WTC11 (cell line): ENCODE results near the gene ZNF326. TPM values are rescaled to one million over a fixed set of nuclear protein-coding genes. Genes with fewer than 3 reads are reported as not detected.

Experiments
- ATAC-seq: fragments of 200-7000 bp; cut with Tn5 transposase; 2 replicates; pipeline ENCODE4 v1.10.0; 2021; ENCODE audit warnings: mild to moderate bottlenecking, moderate library complexity
- CTCF ChIA-PET: fragments of 300-600 bp; sonication (Branson Sonifier 250); formaldehyde crosslinking; loops from one replicate; lab custom pipeline; 2021; ENCODE audit warnings: antibody characterized with exemption; lab: Charles Lee
- POLR2A ChIA-PET: fragments of 350-600 bp; sonication (Branson Sonifier 250); formaldehyde crosslinking; loops from one replicate; lab custom pipeline; 2021; ENCODE audit warnings: antibody characterized with exemption; lab: Charles Lee
- DNase-seq: peaks from one replicate; pipeline ENCODE4 v3.0.0; 2021; ENCODE audit warnings: low spot score
- H3K27ac Mint-ChIP-seq: 2 replicates; pipeline ENCODE4 v1.8.0; 2021; ENCODE audit warnings: mixed read lengths
- H3K27me3 Mint-ChIP-seq: 2 replicates; pipeline ENCODE4 v1.8.0; 2021; ENCODE audit warnings: low read depth, mild to moderate bottlenecking, moderate library complexity, mixed read lengths
- H3K36me3 Mint-ChIP-seq: 2 replicates; pipeline ENCODE4 v1.8.0; 2021; ENCODE audit warnings: mixed read lengths
- H3K4me1 Mint-ChIP-seq: 2 replicates; pipeline ENCODE4 v1.8.0; 2022; ENCODE audit warnings: mixed read lengths
- H3K4me3 Mint-ChIP-seq: 2 replicates; pipeline ENCODE4 v1.8.0; 2021; ENCODE audit warnings: mild to moderate bottlenecking, moderate library complexity, mixed read lengths
- H3K9me3 Mint-ChIP-seq: 2 replicates; pipeline ENCODE4 v1.8.0; 2021; ENCODE audit warnings: mixed read lengths
- ATF1 ChIP-seq: sonication (generic); formaldehyde crosslinking; IDR thresholded peaks from 2 replicates; pipeline ENCODE4 v1.8.1; 2023; ENCODE audit warnings: mild to moderate bottlenecking, moderate library complexity, missing genetic modification reagents
- GTF2I ChIP-seq: fragments of 250-450 bp; sonication (Bioruptor Pico); conservative IDR thresholded peaks from 2 replicates; pipeline ENCODE4 v1.4.0; 2021; ENCODE audit warnings: mild to moderate bottlenecking
- IRF1 ChIP-seq: sonication (generic); formaldehyde crosslinking; IDR thresholded peaks from 2 replicates; pipeline ENCODE4 v1.8.0; 2023; ENCODE audit warnings: missing genetic modification reagents
- NR1H2 ChIP-seq: sonication (generic); formaldehyde crosslinking; IDR thresholded peaks from 2 replicates; pipeline ENCODE4 v1.9.0; 2021; ENCODE audit warnings: mild to moderate bottlenecking, moderate library complexity, missing genetic modification reagents
- RORB ChIP-seq: fragments of 250-450 bp; sonication (Bioruptor Pico); IDR thresholded peaks from 2 replicates; pipeline ENCODE4 v1.9.0; 2021; ENCODE audit warnings: mild to moderate bottlenecking
- TEAD4 ChIP-seq: sonication (generic); formaldehyde crosslinking; IDR thresholded peaks from 2 replicates; pipeline ENCODE4 v1.8.0; 2022; ENCODE audit warnings: mild to moderate bottlenecking, missing genetic modification reagents
- ZNF121 ChIP-seq: sonication (generic); formaldehyde crosslinking; IDR thresholded peaks from 2 replicates; pipeline ENCODE4 v1.8.0; 2023; ENCODE audit warnings: missing genetic modification reagents
- ZNF671 ChIP-seq: fragments of 250-450 bp; sonication (Bioruptor Pico); IDR thresholded peaks from 2 replicates; pipeline ENCODE4 v1.8.0; 2021; ENCODE audit warnings: mild to moderate bottlenecking
- total RNA-seq: library from RNA; stranded (reverse); gene quantifications from 3 replicates; pipeline ENCODE4 v1.2.3, GENCODE V29; 2021
- TF ChIP-seq, protein P1 (sequence below): sonication (generic); formaldehyde crosslinking; IDR thresholded peaks from 2 replicates; pipeline ENCODE4 v1.8.0; 2023; ENCODE audit warnings: missing genetic modification reagents, mild to moderate bottlenecking, borderline replicate concordance
- TF ChIP-seq, protein P2 (sequence below): sonication (generic); formaldehyde crosslinking; IDR thresholded peaks from 2 replicates; pipeline ENCODE4 v1.8.0; 2022; ENCODE audit warnings: missing genetic modification reagents
- TF ChIP-seq, protein P3 (sequence below): fragments of 250-450 bp; sonication (Bioruptor Pico); IDR thresholded peaks from 2 replicates; pipeline ENCODE4 v1.9.0; 2021; ENCODE audit warnings: mild to moderate bottlenecking, borderline replicate concordance

The ZNF326 gene
- total RNA-seq, 1 experiment from 2014 or later = 32.7 TPM

DNA sequence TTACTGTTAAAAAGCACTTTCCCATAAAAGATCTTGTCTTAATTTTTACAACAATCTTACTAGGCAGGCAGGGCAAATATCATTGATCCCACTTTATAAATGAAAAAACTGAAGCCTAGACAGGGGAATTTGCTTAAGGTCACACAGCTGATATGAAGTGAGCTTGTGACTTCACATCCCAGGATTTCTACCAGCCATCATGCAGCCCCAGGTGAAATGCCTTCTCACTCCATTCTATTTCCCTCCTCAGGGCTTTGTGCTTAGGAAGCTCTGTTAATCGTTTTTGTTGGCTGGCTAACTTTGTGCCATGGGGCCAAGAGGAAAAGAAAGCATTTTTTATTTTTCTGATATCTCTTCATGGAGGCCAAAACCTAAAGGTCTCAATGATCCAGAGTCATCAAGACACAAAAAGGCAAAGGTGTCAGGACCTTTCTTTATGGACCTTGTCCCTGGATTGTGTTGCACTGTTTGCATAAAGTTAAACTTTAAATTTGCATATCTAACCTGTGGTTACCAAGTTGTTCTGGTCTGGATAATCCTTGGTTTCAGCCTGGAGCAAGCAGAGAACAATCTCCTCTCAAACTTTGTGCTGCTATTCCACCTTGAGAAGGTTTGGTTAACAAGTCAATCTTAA is 44.8 kb upstream of the ZNF326 start:
- peak; percentile 18; the same call in 1 of the 2 replicates for ATAC-seq
- CTCF ChIA-PET = interaction anchor here (0.6 to 1.4 kb wide), 5 partner anchors 91 to 757 kb away, joined by 3 to 9 read pairs (median 5); no protein-coding TSS in a partner anchor
- Mint-ChIP-seq H3K36me3 (no peaks in the 10 kb centered on the region), H3K4me1 (peaks cover 38% of the 10 kb centered on the region), H3K9me3 (no peaks in the 10 kb centered on the region), H3K4me3 (no peak overlapping the region), H3K27me3 (peaks cover under 1% of the 10 kb centered on the region)
- no peak for DNase-seq
- POLR2A ChIA-PET = interaction anchor here (0.7 kb wide), 1 partner anchor 14 kb away, joined by 4 read pairs; no protein-coding TSS in a partner anchor
- TF ChIP-seq, protein P1, sequence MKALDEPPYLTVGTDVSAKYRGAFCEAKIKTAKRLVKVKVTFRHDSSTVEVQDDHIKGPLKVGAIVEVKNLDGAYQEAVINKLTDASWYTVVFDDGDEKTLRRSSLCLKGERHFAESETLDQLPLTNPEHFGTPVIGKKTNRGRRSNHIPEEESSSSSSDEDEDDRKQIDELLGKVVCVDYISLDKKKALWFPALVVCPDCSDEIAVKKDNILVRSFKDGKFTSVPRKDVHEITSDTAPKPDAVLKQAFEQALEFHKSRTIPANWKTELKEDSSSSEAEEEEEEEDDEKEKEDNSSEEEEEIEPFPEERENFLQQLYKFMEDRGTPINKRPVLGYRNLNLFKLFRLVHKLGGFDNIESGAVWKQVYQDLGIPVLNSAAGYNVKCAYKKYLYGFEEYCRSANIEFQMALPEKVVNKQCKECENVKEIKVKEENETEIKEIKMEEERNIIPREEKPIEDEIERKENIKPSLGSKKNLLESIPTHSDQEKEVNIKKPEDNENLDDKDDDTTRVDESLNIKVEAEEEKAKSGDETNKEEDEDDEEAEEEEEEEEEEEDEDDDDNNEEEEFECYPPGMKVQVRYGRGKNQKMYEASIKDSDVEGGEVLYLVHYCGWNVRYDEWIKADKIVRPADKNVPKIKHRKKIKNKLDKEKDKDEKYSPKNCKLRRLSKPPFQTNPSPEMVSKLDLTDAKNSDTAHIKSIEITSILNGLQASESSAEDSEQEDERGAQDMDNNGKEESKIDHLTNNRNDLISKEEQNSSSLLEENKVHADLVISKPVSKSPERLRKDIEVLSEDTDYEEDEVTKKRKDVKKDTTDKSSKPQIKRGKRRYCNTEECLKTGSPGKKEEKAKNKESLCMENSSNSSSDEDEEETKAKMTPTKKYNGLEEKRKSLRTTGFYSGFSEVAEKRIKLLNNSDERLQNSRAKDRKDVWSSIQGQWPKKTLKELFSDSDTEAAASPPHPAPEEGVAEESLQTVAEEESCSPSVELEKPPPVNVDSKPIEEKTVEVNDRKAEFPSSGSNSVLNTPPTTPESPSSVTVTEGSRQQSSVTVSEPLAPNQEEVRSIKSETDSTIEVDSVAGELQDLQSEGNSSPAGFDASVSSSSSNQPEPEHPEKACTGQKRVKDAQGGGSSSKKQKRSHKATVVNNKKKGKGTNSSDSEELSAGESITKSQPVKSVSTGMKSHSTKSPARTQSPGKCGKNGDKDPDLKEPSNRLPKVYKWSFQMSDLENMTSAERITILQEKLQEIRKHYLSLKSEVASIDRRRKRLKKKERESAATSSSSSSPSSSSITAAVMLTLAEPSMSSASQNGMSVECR = no peak
- TF ChIP-seq RORB (CRISPR knock-in tag) (no peak), TEAD4 (no peak), ATF1 (no peak), NR1H2 (CRISPR knock-in tag) (no peak), ZNF671 (CRISPR knock-in tag) (no peak), GTF2I (CRISPR knock-in tag) (no peak)
- TF ChIP-seq, protein P2, sequence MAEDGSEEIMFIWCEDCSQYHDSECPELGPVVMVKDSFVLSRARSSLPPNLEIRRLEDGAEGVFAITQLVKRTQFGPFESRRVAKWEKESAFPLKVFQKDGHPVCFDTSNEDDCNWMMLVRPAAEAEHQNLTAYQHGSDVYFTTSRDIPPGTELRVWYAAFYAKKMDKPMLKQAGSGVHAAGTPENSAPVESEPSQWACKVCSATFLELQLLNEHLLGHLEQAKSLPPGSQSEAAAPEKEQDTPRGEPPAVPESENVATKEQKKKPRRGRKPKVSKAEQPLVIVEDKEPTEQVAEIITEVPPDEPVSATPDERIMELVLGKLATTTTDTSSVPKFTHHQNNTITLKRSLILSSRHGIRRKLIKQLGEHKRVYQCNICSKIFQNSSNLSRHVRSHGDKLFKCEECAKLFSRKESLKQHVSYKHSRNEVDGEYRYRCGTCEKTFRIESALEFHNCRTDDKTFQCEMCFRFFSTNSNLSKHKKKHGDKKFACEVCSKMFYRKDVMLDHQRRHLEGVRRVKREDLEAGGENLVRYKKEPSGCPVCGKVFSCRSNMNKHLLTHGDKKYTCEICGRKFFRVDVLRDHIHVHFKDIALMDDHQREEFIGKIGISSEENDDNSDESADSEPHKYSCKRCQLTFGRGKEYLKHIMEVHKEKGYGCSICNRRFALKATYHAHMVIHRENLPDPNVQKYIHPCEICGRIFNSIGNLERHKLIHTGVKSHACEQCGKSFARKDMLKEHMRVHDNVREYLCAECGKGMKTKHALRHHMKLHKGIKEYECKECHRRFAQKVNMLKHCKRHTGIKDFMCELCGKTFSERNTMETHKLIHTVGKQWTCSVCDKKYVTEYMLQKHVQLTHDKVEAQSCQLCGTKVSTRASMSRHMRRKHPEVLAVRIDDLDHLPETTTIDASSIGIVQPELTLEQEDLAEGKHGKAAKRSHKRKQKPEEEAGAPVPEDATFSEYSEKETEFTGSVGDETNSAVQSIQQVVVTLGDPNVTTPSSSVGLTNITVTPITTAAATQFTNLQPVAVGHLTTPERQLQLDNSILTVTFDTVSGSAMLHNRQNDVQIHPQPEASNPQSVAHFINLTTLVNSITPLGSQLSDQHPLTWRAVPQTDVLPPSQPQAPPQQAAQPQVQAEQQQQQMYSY (CRISPR knock-in tag) = no peak
- TF ChIP-seq, protein P3, sequence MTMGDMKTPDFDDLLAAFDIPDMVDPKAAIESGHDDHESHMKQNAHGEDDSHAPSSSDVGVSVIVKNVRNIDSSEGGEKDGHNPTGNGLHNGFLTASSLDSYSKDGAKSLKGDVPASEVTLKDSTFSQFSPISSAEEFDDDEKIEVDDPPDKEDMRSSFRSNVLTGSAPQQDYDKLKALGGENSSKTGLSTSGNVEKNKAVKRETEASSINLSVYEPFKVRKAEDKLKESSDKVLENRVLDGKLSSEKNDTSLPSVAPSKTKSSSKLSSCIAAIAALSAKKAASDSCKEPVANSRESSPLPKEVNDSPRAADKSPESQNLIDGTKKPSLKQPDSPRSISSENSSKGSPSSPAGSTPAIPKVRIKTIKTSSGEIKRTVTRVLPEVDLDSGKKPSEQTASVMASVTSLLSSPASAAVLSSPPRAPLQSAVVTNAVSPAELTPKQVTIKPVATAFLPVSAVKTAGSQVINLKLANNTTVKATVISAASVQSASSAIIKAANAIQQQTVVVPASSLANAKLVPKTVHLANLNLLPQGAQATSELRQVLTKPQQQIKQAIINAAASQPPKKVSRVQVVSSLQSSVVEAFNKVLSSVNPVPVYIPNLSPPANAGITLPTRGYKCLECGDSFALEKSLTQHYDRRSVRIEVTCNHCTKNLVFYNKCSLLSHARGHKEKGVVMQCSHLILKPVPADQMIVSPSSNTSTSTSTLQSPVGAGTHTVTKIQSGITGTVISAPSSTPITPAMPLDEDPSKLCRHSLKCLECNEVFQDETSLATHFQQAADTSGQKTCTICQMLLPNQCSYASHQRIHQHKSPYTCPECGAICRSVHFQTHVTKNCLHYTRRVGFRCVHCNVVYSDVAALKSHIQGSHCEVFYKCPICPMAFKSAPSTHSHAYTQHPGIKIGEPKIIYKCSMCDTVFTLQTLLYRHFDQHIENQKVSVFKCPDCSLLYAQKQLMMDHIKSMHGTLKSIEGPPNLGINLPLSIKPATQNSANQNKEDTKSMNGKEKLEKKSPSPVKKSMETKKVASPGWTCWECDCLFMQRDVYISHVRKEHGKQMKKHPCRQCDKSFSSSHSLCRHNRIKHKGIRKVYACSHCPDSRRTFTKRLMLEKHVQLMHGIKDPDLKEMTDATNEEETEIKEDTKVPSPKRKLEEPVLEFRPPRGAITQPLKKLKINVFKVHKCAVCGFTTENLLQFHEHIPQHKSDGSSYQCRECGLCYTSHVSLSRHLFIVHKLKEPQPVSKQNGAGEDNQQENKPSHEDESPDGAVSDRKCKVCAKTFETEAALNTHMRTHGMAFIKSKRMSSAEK = no peak
- TF ChIP-seq, all 79 proteins: peak for 0
- H3K27ac Mint-ChIP-seq = peak overlapping the region; percentile 82

- H3K36me3 Mint-ChIP-seq = no peaks in the 10 kb centered on the region
- H3K4me3 Mint-ChIP-seq = no peak overlapping the region
- H3K27me3 Mint-ChIP-seq = no peaks in the 10 kb centered on the region
- DNase-seq = no peak
- H3K4me1 Mint-ChIP-seq = peaks cover 43% of the 10 kb centered on the region
- no peaks in the 10 kb centered on the region for H3K9me3 Mint-ChIP-seq
- TF ChIP-seq ZNF121 (CRISPR knock-in tag) (peak; percentile 78; the same call in 1 of the 2 replicates), IRF1 (no peak)
- no peak for ATAC-seq
- no peak overlapping the region for H3K27ac Mint-ChIP-seq
- ChIA-PET POLR2A (interaction anchor here (0.7 kb wide), 1 partner anchor 13 kb away, joined by 4 read pairs; no protein-coding TSS in a partner anchor), CTCF (interaction anchor here (0.6 to 1.4 kb wide), 6 partner anchors 92 to 756 kb away, joined by 3 to 9 read pairs (median 4); no protein-coding TSS in a partner anchor)
Observed at GRCh38 chr1:89950703-89951102, 44.2 kb upstream of the ZNF326 start.
